ENCODE measurements around the gene BDKRB1. TPM values are rescaled to one million over a fixed set of nuclear protein-coding genes. Genes with fewer than 3 reads are reported as not detected.

BDKRB1 gene
- polyA plus RNA-seq, 2 of the 4 experiments (the other 2 are of a cell fraction): 2.8 to 3.5 TPM

- H3K4me1 ChIP-seq: peaks cover 22% of the 10 kb centered on the region
- H3K4me3 ChIP-seq: no peak overlapping the region
- ChIA-PET POLR2A (no interaction called here), CTCF (no interaction called here)
- FAIRE-seq: no peak
- ATAC-seq: no peak
- H3K27ac ChIP-seq: no peak overlapping the region
- 84% methylated on average over 7 of the region's 7 CpGs for WGBS (ENCODE audit: missing lambda C conversion rate)
- no peak overlapping the region for H3K4me2 ChIP-seq
- no peaks in the 10 kb centered on the region for H3K9me3 ChIP-seq
- TF ChIP-seq SREBF2 (IDR thresholded peaks at IDR 0.05) (no peak), EHMT2 (IDR thresholded peaks at IDR 0.05; ENCODE audit: low read depth) (no peak), RAD21 (conservative IDR thresholded peaks at IDR 0.05 in 1 of 2, IDR thresholded peaks at IDR 0.05 in 1 of 2) (no peak), MAZ (IDR thresholded peaks at IDR 0.05; ENCODE audit: borderline replicate concordance, low read depth, low read length) (no peak), ESRRA (IDR thresholded peaks at IDR 0.05; ENCODE audit: borderline replicate concordance, low read length) (no peak), CHD2 (IDR thresholded peaks at IDR 0.05; ENCODE audit: low read length, partially characterized antibody) (no peak), BCL3 (IDR thresholded peaks at IDR 0.05) (no peak), HDAC2 (IDR thresholded peaks at IDR 0.05) (no peak), MAFK (IDR thresholded peaks at IDR 0.05; ENCODE audit: partially characterized antibody) (no peak), FOXS1 (CRISPR knock-in tag; IDR thresholded peaks at IDR 0.05) (no peak), CBX8 (IDR thresholded peaks at IDR 0.05) (no peak), ZSCAN20 (CRISPR knock-in tag; IDR thresholded peaks at IDR 0.05) (no peak), PHF8 (IDR thresholded peaks at IDR 0.05; ENCODE audit: borderline replicate concordance, low read depth) (no peak), MYC (IDR thresholded peaks at IDR 0.05; ENCODE audit: borderline replicate concordance, low read length) (no peak), EHF (CRISPR knock-in tag; IDR thresholded peaks at IDR 0.05) (no peak), HEYL (CRISPR knock-in tag; IDR thresholded peaks at IDR 0.05) (no peak), CEBPB (IDR thresholded peaks at IDR 0.05) (no peak), ELK1 (IDR thresholded peaks at IDR 0.05; ENCODE audit: low read depth, low read length) (no peak), E2F6 (IDR thresholded peaks at IDR 0.05; ENCODE audit: borderline replicate concordance, low read depth) (no peak), CBX2 (IDR thresholded peaks at IDR 0.05; ENCODE audit: borderline replicate concordance, low read depth) (no peak)
- DNase-seq (ENCODE audit: low read depth in 1 of 2, low spot score in 1 of 2): no peak
Observed at GRCh38 chr14:96227428-96227827, 28.6 kb upstream of the BDKRB1 start.

- 87% methylated on average over 6 of the region's 6 CpGs for WGBS (ENCODE audit: missing lambda C conversion rate)
- Histone ChIP-seq H3K4me3 (no peak overlapping the region), H3K4me2 (no peak overlapping the region), H3K27ac (peak overlapping the region in 1 of 2 experiments; percentile 40; a peak in 1 of 6 replicates), H3K9me3 (no peaks in the 10 kb centered on the region), H3K4me1 (peaks cover 16% of the 10 kb centered on the region)
- no peak for ATAC-seq
- DNase-seq (ENCODE audit: low read depth in 1 of 2, low spot score in 1 of 2): no peak
- ChIA-PET POLR2A (no interaction called here), CTCF (interaction anchor here (0.9 to 1.4 kb wide), 2 partner anchors 12 to 128 kb away, joined by 3 to 5 read pairs; no protein-coding TSS in a partner anchor)
- TF ChIP-seq ESRRA (IDR thresholded peaks at IDR 0.05; ENCODE audit: borderline replicate concordance, low read length) (no peak), MAFK (IDR thresholded peaks at IDR 0.05; ENCODE audit: partially characterized antibody) (no peak), FOSL2 (IDR thresholded peaks at IDR 0.05) (no peak), FOSL2 (CRISPR knock-in tag; IDR thresholded peaks at IDR 0.05) (no peak), JUNB (IDR thresholded peaks at IDR 0.05) (no peak), SREBF2 (IDR thresholded peaks at IDR 0.05) (no peak), RNF2 (IDR thresholded peaks at IDR 0.05; ENCODE audit: borderline replicate concordance, low read depth) (no peak), HOXB5 (CRISPR knock-in tag; IDR thresholded peaks at IDR 0.05) (no peak), EP300 (IDR thresholded peaks at IDR 0.05) (no peak), REST (IDR thresholded peaks at IDR 0.05) (no peak), JUN (IDR thresholded peaks at IDR 0.05) (no peak), RCOR1 (IDR thresholded peaks at IDR 0.05; ENCODE audit: low read depth, low read length) (no peak), EHF (CRISPR knock-in tag; IDR thresholded peaks at IDR 0.05) (no peak), KDM1A (IDR thresholded peaks at IDR 0.05; ENCODE audit: low read depth) (no peak), HES2 (IDR thresholded peaks at IDR 0.05) (no peak), POLR2A (IDR thresholded peaks at IDR 0.05; ENCODE audit: low read length) (no peak)
- no peak for FAIRE-seq
Observed at GRCh38 chr14:96229315-96229714, 26.7 kb upstream of the BDKRB1 start.
